A549 (cell line): ENCODE results near the gene ROBO1. TPM values are rescaled to one million over a fixed set of nuclear protein-coding genes. Genes with fewer than 3 reads are reported as not detected.

ENCODE experiments used
- ATAC-seq, 2 experiments: fragments of 200-7000 bp in 1 of 2; fragments of >200 bp in 1 of 2; cut with Nextera tagmentation in 1 of 2; cut with Tn5 transposase in 1 of 2; 3 replicates each; pipeline versions ENCODE4 v1.8.0 to v1.9.1; 2018 to 2020; ENCODE audit warnings: mild to moderate bottlenecking in 1 of 2, moderate library complexity in 1 of 2
- CTCF ChIA-PET: fragments of 300-600 bp; sonication (Branson Sonifier 250); formaldehyde crosslinking; extraction: SDS; loops from one replicate; lab custom pipeline; 2021; ENCODE audit warnings: antibody characterized with exemption, inconsistent platforms; lab: Yijun Ruan, JAX
- POLR2A ChIA-PET: fragments of 350-600 bp; formaldehyde crosslinking; extraction: SDS; loops from one replicate; lab custom pipeline; 2021; ENCODE audit warnings: antibody characterized with exemption, inconsistent platforms; lab: Yijun Ruan, JAX
- DNase-seq, 2 experiments: peaks; one replicate each; pipeline versions ENCODE4 v3.0.0 to v3.0.0-alpha.2; 2011 to 2016; ENCODE audit warnings: low read depth in 1 of 2, low spot score in 1 of 2
- FAIRE-seq: peaks from 2 replicates; lab custom pipeline; 2011; peaks lifted over from hg19 to GRCh38; lab: Jason Lieb, UNC
- H3K27ac ChIP-seq, 2 experiments: fragments of >200 bp; sonication (Bioruptor Twin); formaldehyde crosslinking; 3 replicates each; pipeline ENCODE4 v1.5.1; 2016 to 2017
- H3K4me1 ChIP-seq: fragments of >200 bp; sonication (Bioruptor Twin); formaldehyde crosslinking; 3 replicates; pipeline ENCODE4 v1.6.1; 2016
- H3K4me2 ChIP-seq: fragments of >200 bp; sonication (Bioruptor Twin); formaldehyde crosslinking; 3 replicates; pipeline ENCODE4 v1.6.1; 2016
- H3K4me3 ChIP-seq: fragments of >200 bp; sonication (Bioruptor Twin); formaldehyde crosslinking; 3 replicates; pipeline ENCODE4 v1.5.1; 2016
- H3K9me3 ChIP-seq: fragments of >200 bp; sonication (Bioruptor Twin); formaldehyde crosslinking; 3 replicates; pipeline ENCODE4 v1.6.1; 2016
- BCL3 ChIP-seq: fragments of >200 bp; sonication (Bioruptor Twin); formaldehyde crosslinking; IDR thresholded peaks from 3 replicates; pipeline ENCODE4 v1.6.1; 2016
- CHD2 ChIP-seq: fragments of 150-350 bp; IDR thresholded peaks from 2 replicates; pipeline ENCODE4 v1.6.1; 2014; ENCODE audit warnings: low read length; ENCODE audit not compliant: partially characterized antibody
- CHD4 ChIP-seq: fragments of 200-600 bp; sonication (generic); IDR thresholded peaks from 2 replicates; pipeline ENCODE4 v1.6.1; 2016; ENCODE audit warnings: antibody characterized with exemption, mild to moderate bottlenecking, borderline replicate concordance
- CTCF ChIP-seq: fragments of >200 bp; sonication (Bioruptor Twin); formaldehyde crosslinking; IDR thresholded peaks from 3 replicates; pipeline ENCODE4 v1.5.1; 2016
- ESRRA ChIP-seq: fragments of 150-350 bp; IDR thresholded peaks from 2 replicates; pipeline ENCODE4 v1.6.1; 2014; ENCODE audit warnings: mild to moderate bottlenecking, low read length, borderline replicate concordance
- FOSB ChIP-seq: fragments of 250-450 bp; sonication (Bioruptor Pico); IDR thresholded peaks from 2 replicates; pipeline ENCODE4 v1.5.0; 2020; ENCODE audit warnings: mild to moderate bottlenecking, moderate library complexity
- FOSL2 ChIP-seq, 2 experiments: fragments of 450-650 bp in 1 of 2; fragments of >200 bp in 1 of 2; sonication (Bioruptor Twin) in 1 of 2; formaldehyde crosslinking; IDR thresholded peaks; 2 replicates each; pipeline versions ENCODE4 v1.5.0 to v1.6.1; 2016 to 2020; ENCODE audit warnings: mild to moderate bottlenecking in 1 of 2, moderate library complexity in 1 of 2
- FOXS1 ChIP-seq: fragments of 250-450 bp; sonication (Bioruptor Pico); IDR thresholded peaks from 2 replicates; pipeline ENCODE4 v1.5.0; 2020; ENCODE audit warnings: mild to moderate bottlenecking, moderate library complexity
- GATA3 ChIP-seq: IDR thresholded peaks from 2 replicates; pipeline ENCODE4 v1.6.1; 2012; ENCODE audit warnings: borderline replicate concordance
- HDAC2 ChIP-seq: fragments of 200-600 bp; sonication (generic); IDR thresholded peaks from 2 replicates; pipeline ENCODE4 v1.6.1; 2016
- HES2 ChIP-seq: fragments of >200 bp; sonication (Bioruptor Twin); formaldehyde crosslinking; IDR thresholded peaks from 2 replicates; pipeline ENCODE4 v1.6.1; 2016
- HEYL ChIP-seq: fragments of 250-450 bp; sonication (Bioruptor Pico); IDR thresholded peaks from 2 replicates; pipeline ENCODE4 v1.8.0; 2021; ENCODE audit warnings: mild to moderate bottlenecking, moderate library complexity
- JUN ChIP-seq, 2 experiments: fragments of >200 bp; sonication (Bioruptor Twin); formaldehyde crosslinking; IDR thresholded peaks; 2 replicates in 1 of 2; 3 replicates in 1 of 2; pipeline ENCODE4 v1.6.1; 2016 to 2017
- MAZ ChIP-seq: fragments of 150-350 bp; IDR thresholded peaks from 2 replicates; pipeline ENCODE4 v1.6.1; 2014; ENCODE audit warnings: antibody characterized with exemption, low read depth, low read length, borderline replicate concordance
- PHF8 ChIP-seq: fragments of 200-600 bp; sonication (generic); IDR thresholded peaks from 2 replicates; pipeline ENCODE4 v1.6.1; 2016; ENCODE audit warnings: low read depth, mild to moderate bottlenecking, antibody characterized with exemption, moderate library complexity, borderline replicate concordance
- POLR2A ChIP-seq: IDR thresholded peaks from 2 replicates; pipeline ENCODE4 v1.6.1; 2012; ENCODE audit warnings: mild to moderate bottlenecking, low read length
- RAD21 ChIP-seq, 2 experiments: fragments of >200 bp in 1 of 2; sonication (Bioruptor Twin) in 1 of 2; formaldehyde crosslinking in 1 of 2; IDR thresholded peaks in 1 of 2; conservative IDR thresholded peaks in 1 of 2; 2 replicates in 1 of 2; 3 replicates in 1 of 2; pipeline ENCODE4 v1.6.1; 2012 to 2018; ENCODE audit warnings: inconsistent platforms in 1 of 2
- RARB ChIP-seq: fragments of 250-450 bp; sonication (Bioruptor Pico); IDR thresholded peaks from 2 replicates; pipeline ENCODE4 v1.8.0; 2021; ENCODE audit warnings: mild to moderate bottlenecking, moderate library complexity
- RCOR1 ChIP-seq: fragments of 150-350 bp; IDR thresholded peaks from 2 replicates; pipeline ENCODE4 v1.6.1; 2014; ENCODE audit warnings: antibody characterized with exemption, low read length, low read depth
- REST ChIP-seq: fragments of 200-600 bp; sonication (generic); IDR thresholded peaks from 2 replicates; pipeline ENCODE4 v1.6.1; 2016; ENCODE audit warnings: antibody characterized with exemption, mild to moderate bottlenecking, moderate library complexity
- RNF2 ChIP-seq: fragments of 200-600 bp; sonication (generic); IDR thresholded peaks from 2 replicates; pipeline ENCODE4 v1.6.1; 2016; ENCODE audit warnings: low read depth, mild to moderate bottlenecking, antibody characterized with exemption, moderate library complexity, borderline replicate concordance
- SMC3 ChIP-seq: fragments of >200 bp; sonication (Bioruptor Twin); formaldehyde crosslinking; IDR thresholded peaks from 3 replicates; pipeline ENCODE4 v1.6.1; 2018; ENCODE audit warnings: inconsistent platforms
- SREBF2 ChIP-seq: fragments of 450-650 bp; IDR thresholded peaks from 2 replicates; pipeline ENCODE4 v1.6.1; 2014; ENCODE audit warnings: mild to moderate bottlenecking, moderate library complexity
- TP53 ChIP-seq: fragments of 250-450 bp; sonication (Bioruptor Pico); IDR thresholded peaks from 2 replicates; pipeline ENCODE4 v1.5.0; 2021; ENCODE audit warnings: mild to moderate bottlenecking, moderate library complexity
- USF2 ChIP-seq: fragments of 450-650 bp; IDR thresholded peaks from 2 replicates; pipeline ENCODE4 v1.6.1; 2014; ENCODE audit warnings: antibody characterized with exemption
- WGBS: methylation state at CpG from one replicate; pipeline ENCODE4 v1.1.6; 2017; ENCODE audit errors: missing lambda C conversion rate; 5-methylcytosine and 5-hydroxymethylcytosine counted together
- polyA plus RNA-seq, 4 experiments: library from polyadenylated mRNA; depleted of rRNA in 3 of 4; stranded (reverse); fragments of >200 nt; fragmentation: RNase III in 1 of 4; extraction: RNeasy Plus Mini Kit Qiagen cat#74134 plus additional on column Dnase treatment in 1 of 4; gene quantifications; 2 replicates in 3 of 4; 3 replicates in 1 of 4; pipeline ENCODE4 v1.2.3, GENCODE V29; 2011 to 2017

Gene ROBO1
- polyA plus RNA-seq, 2 of the 4 experiments (the other 2 are of a cell fraction), result 25.3 to 35.6 TPM

- ATAC-seq, result no peak
- TF ChIP-seq HES2 (no peak), SREBF2 (no peak), SMC3 (no peak), TP53 (CRISPR knock-in tag) (no peak), RARB (no peak), MAZ (no peak), POLR2A (no peak), HEYL (no peak), FOXS1 (no peak), CTCF (no peak), REST (no peak), RNF2 (no peak), ESRRA (no peak), JUN (IDR thresholded peaks at IDR 0.05) (no peak), HDAC2 (no peak), FOSL2 (IDR thresholded peaks at IDR 0.05) (no peak), FOSL2 (CRISPR knock-in tag; IDR thresholded peaks at IDR 0.05) (no peak), RAD21 (conservative IDR thresholded peaks at IDR 0.05 in 1 of 2, IDR thresholded peaks at IDR 0.05 in 1 of 2) (no peak), PHF8 (no peak)
- CTCF ChIA-PET, result no interaction called here
- Histone ChIP-seq H3K27ac (no peak overlapping the region), H3K4me3 (no peak overlapping the region), H3K4me2 (no peak overlapping the region; the same call in 2 of the 3 replicates), H3K9me3 (no peaks in the 10 kb centered on the region), H3K4me1 (peaks cover 12% of the 10 kb centered on the region; the same call in 2 of the 3 replicates)
- POLR2A ChIA-PET, result interaction anchor here (0.7 kb wide), 1 partner anchor 45 kb away, joined by 3 read pairs; no protein-coding TSS in a partner anchor
- no peak for FAIRE-seq
- no peak for DNase-seq
Observed at GRCh38 chr3:78798266-78798832, 969.4 kb downstream of the ROBO1 start.

GRCh38 chr3:78794431-78794830 is 973.4 kb downstream of the ROBO1 start:
- ATAC-seq, result no peak

More at GRCh38 chr3:78794431-78794830, 973.4 kb downstream of the ROBO1 start:
- no peak for DNase-seq
- no peaks in the 10 kb centered on the region for H3K9me3 ChIP-seq
- POLR2A ChIA-PET, result no interaction called here
- no peak overlapping the region for H3K27ac ChIP-seq
- CTCF ChIA-PET, result no interaction called here
- no peak for FAIRE-seq
- H3K4me1 ChIP-seq, result peaks cover 12% of the 10 kb centered on the region; the same call in 2 of the 3 replicates
- H3K4me2 ChIP-seq, result no peak overlapping the region
- no peak overlapping the region for H3K4me3 ChIP-seq
- 38% methylated on average over 1 of the region's 1 CpG for WGBS
- TF ChIP-seq CHD2, result no peak
- no peak for TF ChIP-seq CHD4
- no peak for TF ChIP-seq GATA3
- no peak for TF ChIP-seq FOSB (CRISPR knock-in tag)
- no peak for TF ChIP-seq RCOR1
- no peak for TF ChIP-seq BCL3
- no peak for TF ChIP-seq USF2
- TF ChIP-seq RARB, result no peak
